Measurements from ENCODE around the gene SKAP1.

Gene SKAP1

GRCh38 chr17:48445248-48445620 is 15.2 kb upstream of the SKAP1 start:
- H3K27ac ChIP-seq: no peak overlapping the region
- TF ChIP-seq ZFX (IDR thresholded peaks at IDR 0.05): no peak
- TF ChIP-seq, protein P1, sequence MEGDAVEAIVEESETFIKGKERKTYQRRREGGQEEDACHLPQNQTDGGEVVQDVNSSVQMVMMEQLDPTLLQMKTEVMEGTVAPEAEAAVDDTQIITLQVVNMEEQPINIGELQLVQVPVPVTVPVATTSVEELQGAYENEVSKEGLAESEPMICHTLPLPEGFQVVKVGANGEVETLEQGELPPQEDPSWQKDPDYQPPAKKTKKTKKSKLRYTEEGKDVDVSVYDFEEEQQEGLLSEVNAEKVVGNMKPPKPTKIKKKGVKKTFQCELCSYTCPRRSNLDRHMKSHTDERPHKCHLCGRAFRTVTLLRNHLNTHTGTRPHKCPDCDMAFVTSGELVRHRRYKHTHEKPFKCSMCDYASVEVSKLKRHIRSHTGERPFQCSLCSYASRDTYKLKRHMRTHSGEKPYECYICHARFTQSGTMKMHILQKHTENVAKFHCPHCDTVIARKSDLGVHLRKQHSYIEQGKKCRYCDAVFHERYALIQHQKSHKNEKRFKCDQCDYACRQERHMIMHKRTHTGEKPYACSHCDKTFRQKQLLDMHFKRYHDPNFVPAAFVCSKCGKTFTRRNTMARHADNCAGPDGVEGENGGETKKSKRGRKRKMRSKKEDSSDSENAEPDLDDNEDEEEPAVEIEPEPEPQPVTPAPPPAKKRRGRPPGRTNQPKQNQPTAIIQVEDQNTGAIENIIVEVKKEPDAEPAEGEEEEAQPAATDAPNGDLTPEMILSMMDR (conservative IDR thresholded peaks at IDR 0.05): no peak

- no peak overlapping the region for H3K27ac ChIP-seq
- TF ChIP-seq, protein P1 (conservative IDR thresholded peaks at IDR 0.05): no peak
- TF ChIP-seq ZFX (IDR thresholded peaks at IDR 0.05): no peak
Observed at GRCh38 chr17:48444516-48445247, 14.7 kb upstream of the SKAP1 start.

DNA sequence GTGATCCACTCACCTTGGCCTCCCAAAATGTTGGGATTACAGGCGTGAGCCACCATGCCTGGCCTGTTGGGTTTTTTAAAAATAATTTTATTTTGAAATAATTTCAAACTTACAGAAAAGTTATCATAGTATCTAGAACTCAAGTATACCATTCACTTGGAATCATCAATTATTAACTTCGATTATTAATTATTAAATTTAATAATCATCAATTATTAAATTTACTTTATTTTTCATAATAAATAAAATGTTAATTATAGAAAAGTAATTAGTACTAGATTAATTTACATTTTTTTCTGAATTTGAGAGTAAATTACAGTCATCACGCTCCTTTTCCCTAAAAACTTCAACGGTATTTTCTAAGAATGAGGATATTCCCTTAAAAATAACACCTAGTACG is 13.7 kb upstream of the SKAP1 start:
- H3K27ac ChIP-seq: no peak overlapping the region

DNA sequence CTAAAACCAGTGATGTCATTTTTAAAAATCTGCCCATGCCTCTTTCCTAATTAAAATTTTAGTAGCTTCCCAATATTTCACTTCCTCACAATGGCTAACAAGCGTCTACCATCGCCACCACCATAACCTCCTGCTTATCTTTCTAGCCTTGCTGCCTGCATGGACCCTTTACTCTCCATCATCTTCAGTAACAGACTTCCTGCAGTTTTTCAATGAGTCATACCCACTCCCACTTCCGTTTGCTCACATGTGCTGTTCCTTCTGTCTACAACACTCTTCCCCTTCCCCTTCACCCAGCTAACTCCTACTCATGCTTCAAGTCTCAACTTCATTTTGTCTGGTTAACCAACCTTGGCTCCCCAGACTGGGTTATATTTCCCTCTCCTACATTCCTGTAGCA is 12.8 kb upstream of the SKAP1 start:
- no peak overlapping the region for H3K27ac ChIP-seq
- no peak for TF ChIP-seq ZFX (IDR thresholded peaks at IDR 0.05)

More for the DNA sequence above, 13.7 kb upstream of the SKAP1 start:
- TF ChIP-seq ZFX (IDR thresholded peaks at IDR 0.05): no peak
- TF ChIP-seq, protein P1 (conservative IDR thresholded peaks at IDR 0.05): no peak

DNA sequence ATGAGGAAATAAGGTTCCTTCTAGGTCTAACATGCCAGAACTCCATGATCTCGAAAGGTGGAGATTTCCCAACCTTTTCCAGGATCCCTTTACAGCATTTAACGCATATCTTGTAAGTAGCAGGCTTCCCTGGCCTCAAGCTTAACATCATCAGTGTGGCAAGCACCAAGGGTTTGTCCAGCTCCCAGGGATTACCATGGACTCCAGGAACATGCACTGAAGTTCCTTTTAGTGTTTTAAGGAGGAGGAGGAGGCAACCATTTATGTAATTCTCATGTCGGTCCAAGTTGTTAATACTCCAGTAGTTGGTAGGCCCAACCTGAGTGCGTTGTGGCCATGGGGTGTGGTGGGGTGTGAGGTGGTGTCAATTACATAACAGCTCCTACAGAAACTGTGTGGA is 11.8 kb upstream of the SKAP1 start:
- TF ChIP-seq ZFX (IDR thresholded peaks at IDR 0.05): no peak
- TF ChIP-seq, protein P1 (conservative IDR thresholded peaks at IDR 0.05): no peak
- no peak overlapping the region for H3K27ac ChIP-seq

DNA sequence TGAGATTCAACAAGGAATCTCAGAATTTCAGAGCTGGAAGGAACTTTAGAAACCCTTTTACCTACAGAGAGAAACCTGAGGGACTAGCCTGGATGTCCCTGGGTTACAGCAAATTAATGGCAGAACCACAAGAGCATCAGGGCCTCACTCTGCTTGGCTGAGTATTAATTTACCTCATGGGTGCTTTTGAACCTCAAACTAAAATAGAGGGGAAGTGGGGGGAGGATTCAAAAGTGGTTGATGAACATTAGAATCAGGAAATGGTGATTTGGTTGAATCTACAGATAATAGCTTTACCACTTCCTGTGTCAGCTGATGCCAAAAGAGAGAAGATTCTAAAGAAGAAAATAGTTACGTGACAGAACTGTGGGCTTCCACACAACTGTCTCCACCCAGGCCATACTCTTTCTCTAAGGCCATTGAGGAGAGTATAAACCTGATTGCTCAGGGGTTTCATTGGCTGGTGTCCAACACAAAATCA is 11.3 kb upstream of the SKAP1 start:
- H3K27ac ChIP-seq: no peak overlapping the region

GRCh38 chr17:48440669-48441068 is 10.7 kb upstream of the SKAP1 start:
- no peak for TF ChIP-seq ZFX (IDR thresholded peaks at IDR 0.05)
- TF ChIP-seq, protein P1 (conservative IDR thresholded peaks at IDR 0.05): no peak

More for the DNA sequence above, 11.3 kb upstream of the SKAP1 start:
- no peak for TF ChIP-seq ZFX (IDR thresholded peaks at IDR 0.05)
- TF ChIP-seq, protein P1 (conservative IDR thresholded peaks at IDR 0.05): no peak

More at GRCh38 chr17:48440669-48441068, 10.7 kb upstream of the SKAP1 start:
- H3K27ac ChIP-seq: no peak overlapping the region

Data from C4-2B (cell line).